Measurements from ENCODE around the gene TMEM245. TPM values are rescaled to one million over a fixed set of nuclear protein-coding genes. Genes with fewer than 3 reads are reported as not detected.

Gene TMEM245
- polyA plus RNA-seq (2013) = 17.2 TPM

- Histone ChIP-seq H3K27ac (ENCODE audit: insufficient read depth in 1 of 2, low read depth in 1 of 2, low read length in 2 of 2, poor library complexity in 1 of 2, severe bottlenecking in 2 of 2) (peak within 1 kb of the TSS; percentile 72 to 81), H3K4me3 (ENCODE audit: control insufficient read depth in 1 of 7, extremely low read depth in 1 of 7, insufficient read depth in 4 of 7, low read depth in 2 of 7, low read length in 6 of 7) (peak within 1 kb of the TSS; percentile 77 to 95 (median 87)), H3K27me3 (replicated peaks in 2 of 5; ENCODE audit: control insufficient read depth in 4 of 5, insufficient read depth in 5 of 5, low read length in 4 of 5) (no peaks in the 10 kb centered on the region), H3K9me3 (ENCODE audit: control extremely low read depth in 1 of 5, control insufficient read depth in 4 of 5, insufficient read depth in 2 of 5, low read depth in 1 of 5, low read length in 4 of 5) (no peaks in the 10 kb centered on the region), H3K36me3 (ENCODE audit: control insufficient read depth in 4 of 4, insufficient read depth in 4 of 4, low read length in 3 of 4) (peaks cover 0 to 3% (median 0%) of the 10 kb centered on the region in 4 experiments), H3K4me1 (ENCODE audit: control extremely low read depth in 1 of 4, control insufficient read depth in 4 of 4, insufficient read depth in 4 of 4, low read length in 3 of 4) (peaks cover 11 to 30% (median 23%) of the 10 kb centered on the region in 4 experiments)
- DNase-seq = peak; percentile 99 to 100 (median 99)
- ChIA-PET CTCF (interaction anchor here (0.6 to 1.6 kb wide), 7 partner anchors 8 to 1284 kb away, joined by 3 to 4 read pairs (median 3); no protein-coding TSS in a partner anchor), POLR2A (interaction anchor here (0.7 to 1.4 kb wide), 3 partner anchors 18 to 49 kb away, joined by 3 to 5 read pairs (median 5); no protein-coding TSS in a partner anchor)
- WGBS (ENCODE audit: insufficient coverage) = under 1% methylated on average over 80 of the region's 88 CpGs
Observed at GRCh38 chr9:109119439-109120203, at the start of gene TMEM245. TMEM245 (minus strand) TSS chr9:109119947; CDS start chr9:109119913, 34 bp downstream.

GRCh38 chr9:109168170-109168569 lies 48.4 kb upstream of the TMEM245 start:
- POLR2A ChIA-PET = no interaction called here
- CTCF ChIA-PET = interaction anchor here (0.6 to 1.3 kb wide), 2 partner anchors 13 to 18 kb away, joined by 3 to 4 read pairs; no protein-coding TSS in a partner anchor
- no peaks in the 10 kb centered on the region for H3K36me3 ChIP-seq (ENCODE audit: control insufficient read depth in 4 of 4, insufficient read depth in 4 of 4, low read length in 3 of 4)
- DNase-seq = no peak
- H3K27ac ChIP-seq (ENCODE audit: insufficient read depth in 1 of 2, low read depth in 1 of 2, low read length in 2 of 2, poor library complexity in 1 of 2, severe bottlenecking in 2 of 2) = no peak overlapping the region
- H3K4me3 ChIP-seq (ENCODE audit: control insufficient read depth in 1 of 7, extremely low read depth in 1 of 7, insufficient read depth in 4 of 7, low read depth in 2 of 7, low read length in 6 of 7) = no peak overlapping the region
- peaks cover 6 to 70% (median 31%) of the 10 kb centered on the region in 5 experiments for H3K27me3 ChIP-seq (replicated peaks in 2 of 5; ENCODE audit: control insufficient read depth in 4 of 5, insufficient read depth in 5 of 5, low read length in 4 of 5)
- peaks cover 0 to 16% (median 9%) of the 10 kb centered on the region in 5 experiments for H3K9me3 ChIP-seq (ENCODE audit: control extremely low read depth in 1 of 5, control insufficient read depth in 4 of 5, insufficient read depth in 2 of 5, low read depth in 1 of 5, low read length in 4 of 5)
- H3K4me1 ChIP-seq (ENCODE audit: control extremely low read depth in 1 of 4, control insufficient read depth in 4 of 4, insufficient read depth in 4 of 4, low read length in 3 of 4) = peaks cover 0 to 5% (median 1%) of the 10 kb centered on the region in 4 experiments

DNA sequence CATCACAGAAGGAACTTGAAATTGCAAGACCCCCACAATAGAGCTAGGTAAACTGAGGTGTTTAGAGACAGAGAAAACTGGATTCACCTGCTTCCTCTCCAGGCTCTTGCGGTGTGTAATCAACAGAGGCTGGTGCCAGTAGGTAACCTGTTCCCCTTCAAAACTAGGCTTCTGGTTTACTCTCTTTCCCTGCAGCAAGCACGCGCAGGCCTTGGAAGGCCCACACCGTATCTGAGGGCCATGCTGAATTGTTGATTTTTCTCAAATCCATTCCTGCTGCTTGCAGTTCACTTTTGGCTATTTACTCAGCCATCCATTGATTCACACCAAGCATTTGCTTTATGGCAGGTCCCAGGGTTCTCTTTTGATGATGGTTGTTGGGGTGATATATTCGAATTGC lies 48.0 kb upstream of the TMEM245 start:
- DNase-seq = no peak
- H3K9me3 ChIP-seq (ENCODE audit: control extremely low read depth in 1 of 5, control insufficient read depth in 4 of 5, insufficient read depth in 2 of 5, low read depth in 1 of 5, low read length in 4 of 5) = peaks cover 0 to 16% (median 9%) of the 10 kb centered on the region in 5 experiments
- no peak overlapping the region for H3K4me3 ChIP-seq (ENCODE audit: control insufficient read depth in 1 of 7, extremely low read depth in 1 of 7, insufficient read depth in 4 of 7, low read depth in 2 of 7, low read length in 6 of 7)
- H3K36me3 ChIP-seq (ENCODE audit: control insufficient read depth in 4 of 4, insufficient read depth in 4 of 4, low read length in 3 of 4) = no peaks in the 10 kb centered on the region
- H3K4me1 ChIP-seq (ENCODE audit: control extremely low read depth in 1 of 4, control insufficient read depth in 4 of 4, insufficient read depth in 4 of 4, low read length in 3 of 4) = peaks cover 0 to 5% (median 1%) of the 10 kb centered on the region in 4 experiments
- no peak overlapping the region for H3K27ac ChIP-seq (ENCODE audit: insufficient read depth in 1 of 2, low read depth in 1 of 2, low read length in 2 of 2, poor library complexity in 1 of 2, severe bottlenecking in 2 of 2)
- ChIA-PET CTCF (interaction anchor here (0.6 to 1.3 kb wide), 2 partner anchors 14 to 19 kb away, joined by 3 to 4 read pairs; no protein-coding TSS in a partner anchor), POLR2A (no interaction called here)
- WGBS (ENCODE audit: insufficient coverage) = 100% methylated on average over 4 of the region's 5 CpGs
- H3K27me3 ChIP-seq (replicated peaks in 2 of 5; ENCODE audit: control insufficient read depth in 4 of 5, insufficient read depth in 5 of 5, low read length in 4 of 5) = peaks cover 6 to 75% (median 31%) of the 10 kb centered on the region in 5 experiments

DNA sequence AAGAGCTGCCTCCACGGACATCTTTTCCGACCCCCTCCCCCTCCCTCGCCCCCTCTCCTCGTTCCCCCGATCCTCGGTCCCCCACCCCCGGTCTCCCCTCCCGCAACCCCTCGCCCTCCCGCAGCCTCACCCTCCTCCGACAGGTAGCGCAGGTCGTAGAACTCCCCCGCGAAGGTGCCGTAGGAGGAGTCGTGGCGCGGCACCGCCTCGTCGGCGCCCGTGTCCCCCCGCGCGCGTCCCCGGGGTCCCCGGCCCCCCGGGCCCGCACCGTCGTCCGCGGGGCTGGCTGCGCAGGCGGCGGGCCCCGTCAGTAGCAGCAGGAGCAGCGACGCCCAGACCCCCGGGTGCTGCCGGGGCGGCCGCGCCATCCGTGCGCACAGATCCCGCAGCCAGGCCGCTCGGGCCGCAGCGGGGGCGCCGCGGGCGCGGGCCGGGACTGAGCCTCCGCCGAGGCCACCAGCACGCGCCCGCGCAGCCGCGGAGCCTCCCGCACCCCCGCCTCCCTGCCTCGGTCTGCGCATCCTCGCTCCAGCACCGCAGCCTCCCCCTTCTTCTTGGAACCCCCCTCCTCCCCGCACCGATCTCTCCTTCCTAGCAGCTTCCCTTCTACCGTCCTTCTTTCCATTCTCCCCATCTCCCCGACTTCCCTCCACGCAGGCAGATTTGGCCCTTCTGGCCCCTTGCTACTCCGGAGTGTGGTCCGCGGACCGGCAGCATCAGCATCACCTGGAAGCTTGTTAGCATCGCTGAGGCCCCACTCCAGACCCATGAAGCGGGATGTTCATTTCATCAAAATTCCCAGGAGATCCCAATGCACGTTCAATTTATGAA lies 47.2 kb upstream of the TMEM245 start, which contains the start of gene FRRS1L:
Gene FRRS1L (minus strand): TSS at position 479 of the 831 bp plus-strand sequence. CDS start 111 bp downstream, at position 368.
- CTCF ChIA-PET = interaction anchor here (1.3 kb wide), 1 partner anchor 19 kb away, joined by 4 read pairs; no protein-coding TSS in a partner anchor
- peak in 1 of 3 donors; percentile 13 for DNase-seq
- WGBS (ENCODE audit: insufficient coverage) = 11% methylated on average over 50 of the region's 86 CpGs

GRCh38 chr9:109166171-109166770 lies 46.5 kb upstream of the TMEM245 start:
- WGBS (ENCODE audit: insufficient coverage) = 93% methylated on average over 13 of the region's 16 CpGs
- H3K9me3 ChIP-seq (ENCODE audit: control extremely low read depth in 1 of 5, control insufficient read depth in 4 of 5, insufficient read depth in 2 of 5, low read depth in 1 of 5, low read length in 4 of 5) = peaks cover 0 to 16% (median 9%) of the 10 kb centered on the region in 5 experiments
- H3K4me3 ChIP-seq (ENCODE audit: control insufficient read depth in 1 of 7, extremely low read depth in 1 of 7, insufficient read depth in 4 of 7, low read depth in 2 of 7, low read length in 6 of 7) = no peak overlapping the region
- H3K27me3 ChIP-seq (replicated peaks in 2 of 5; ENCODE audit: control insufficient read depth in 4 of 5, insufficient read depth in 5 of 5, low read length in 4 of 5) = peaks cover 6 to 64% (median 25%) of the 10 kb centered on the region in 5 experiments
- ChIA-PET POLR2A (no interaction called here), CTCF (interaction anchor here (1.5 kb wide), 1 partner anchor 12 kb away, joined by 3 read pairs; no protein-coding TSS in a partner anchor)
- no peaks in the 10 kb centered on the region for H3K36me3 ChIP-seq (ENCODE audit: control insufficient read depth in 4 of 4, insufficient read depth in 4 of 4, low read length in 3 of 4)
- H3K27ac ChIP-seq (ENCODE audit: insufficient read depth in 1 of 2, low read depth in 1 of 2, low read length in 2 of 2, poor library complexity in 1 of 2, severe bottlenecking in 2 of 2) = no peak overlapping the region
- peaks cover 0 to 5% (median 1%) of the 10 kb centered on the region in 4 experiments for H3K4me1 ChIP-seq (ENCODE audit: control extremely low read depth in 1 of 4, control insufficient read depth in 4 of 4, insufficient read depth in 4 of 4, low read length in 3 of 4)
- DNase-seq = no peak

More for the DNA sequence above, 47.2 kb upstream of the TMEM245 start, which contains the start of gene FRRS1L:
- H3K27ac ChIP-seq (ENCODE audit: insufficient read depth in 1 of 2, low read depth in 1 of 2, low read length in 2 of 2, poor library complexity in 1 of 2, severe bottlenecking in 2 of 2) = no peak within 1 kb of the TSS
- peak within 1 kb of the TSS in 2 of 7 experiments; percentile 32 to 52 for H3K4me3 ChIP-seq (ENCODE audit: control insufficient read depth in 1 of 7, extremely low read depth in 1 of 7, insufficient read depth in 4 of 7, low read depth in 2 of 7, low read length in 6 of 7)
- peaks cover 6 to 69% (median 30%) of the 10 kb centered on the region in 5 experiments for H3K27me3 ChIP-seq (replicated peaks in 2 of 5; ENCODE audit: control insufficient read depth in 4 of 5, insufficient read depth in 5 of 5, low read length in 4 of 5)
- no peaks in the 10 kb centered on the region for H3K36me3 ChIP-seq (ENCODE audit: control insufficient read depth in 4 of 4, insufficient read depth in 4 of 4, low read length in 3 of 4)
- peaks cover 0 to 5% (median 1%) of the 10 kb centered on the region in 4 experiments for H3K4me1 ChIP-seq (ENCODE audit: control extremely low read depth in 1 of 4, control insufficient read depth in 4 of 4, insufficient read depth in 4 of 4, low read length in 3 of 4)
- POLR2A ChIA-PET = no interaction called here
- H3K9me3 ChIP-seq (ENCODE audit: control extremely low read depth in 1 of 5, control insufficient read depth in 4 of 5, insufficient read depth in 2 of 5, low read depth in 1 of 5, low read length in 4 of 5) = peaks cover 0 to 16% (median 9%) of the 10 kb centered on the region in 5 experiments

GRCh38 chr9:109164042-109164441 lies 44.3 kb upstream of the TMEM245 start:
- Histone ChIP-seq H3K4me1 (ENCODE audit: control extremely low read depth in 1 of 4, control insufficient read depth in 4 of 4, insufficient read depth in 4 of 4, low read length in 3 of 4) (peaks cover 0 to 5% (median 1%) of the 10 kb centered on the region in 4 experiments), H3K27me3 (replicated peaks in 2 of 5; ENCODE audit: control insufficient read depth in 4 of 5, insufficient read depth in 5 of 5, low read length in 4 of 5) (peaks cover 6 to 59% (median 24%) of the 10 kb centered on the region in 5 experiments), H3K27ac (ENCODE audit: insufficient read depth in 1 of 2, low read depth in 1 of 2, low read length in 2 of 2, poor library complexity in 1 of 2, severe bottlenecking in 2 of 2) (no peak overlapping the region), H3K36me3 (ENCODE audit: control insufficient read depth in 4 of 4, insufficient read depth in 4 of 4, low read length in 3 of 4) (no peaks in the 10 kb centered on the region), H3K9me3 (ENCODE audit: control extremely low read depth in 1 of 5, control insufficient read depth in 4 of 5, insufficient read depth in 2 of 5, low read depth in 1 of 5, low read length in 4 of 5) (peaks cover 0 to 16% (median 9%) of the 10 kb centered on the region in 5 experiments), H3K4me3 (ENCODE audit: control insufficient read depth in 1 of 7, extremely low read depth in 1 of 7, insufficient read depth in 4 of 7, low read depth in 2 of 7, low read length in 6 of 7) (no peak overlapping the region)
- peak in 2 of 3 donors; percentile 13 to 46 for DNase-seq
- ChIA-PET POLR2A (no interaction called here), CTCF (no interaction called here)
- 80% methylated on average over 1 of the region's 5 CpGs for WGBS (ENCODE audit: insufficient coverage)
